WTC11 (cell line): ENCODE measurements around the gene PDCD1LG2.
A peak's percentile ranks its signal among the peaks of the same experiment; 100 is the strongest.

Source experiments
- KAT7 ChIP-seq: sonication (generic); formaldehyde crosslinking; IDR thresholded peaks from 2 replicates; pipeline ENCODE4 v1.8.1; 2023; ENCODE audit warnings: missing genetic modification reagents, mild to moderate bottlenecking, borderline replicate concordance
- ZNF263 ChIP-seq: sonication (generic); formaldehyde crosslinking; IDR thresholded peaks from 2 replicates; pipeline ENCODE4 v1.8.1; 2022; ENCODE audit warnings: low read depth, mild to moderate bottlenecking, moderate library complexity, missing genetic modification reagents
- TF ChIP-seq, protein P1 (sequence below): sonication (generic); formaldehyde crosslinking; IDR thresholded peaks from 2 replicates; pipeline ENCODE4 v1.8.1; 2023; ENCODE audit warnings: mild to moderate bottlenecking, missing genetic modification reagents, moderate library complexity
- TF ChIP-seq, protein P2 (sequence below): fragments of 200-600 bp; IDR thresholded peaks from 2 replicates; pipeline ENCODE4 v1.8.0; 2022; ENCODE audit warnings: antibody characterized with exemption
- TF ChIP-seq, protein P3 (sequence below): sonication (generic); formaldehyde crosslinking; IDR thresholded peaks from 2 replicates; pipeline ENCODE4 v1.8.1; 2022; ENCODE audit warnings: mild to moderate bottlenecking, moderate library complexity, missing genetic modification reagents
- TF ChIP-seq, protein P4 (sequence below): sonication (generic); formaldehyde crosslinking; IDR thresholded peaks from 2 replicates; pipeline ENCODE4 v1.8.0; 2022; ENCODE audit warnings: mild to moderate bottlenecking, missing genetic modification reagents

DNA sequence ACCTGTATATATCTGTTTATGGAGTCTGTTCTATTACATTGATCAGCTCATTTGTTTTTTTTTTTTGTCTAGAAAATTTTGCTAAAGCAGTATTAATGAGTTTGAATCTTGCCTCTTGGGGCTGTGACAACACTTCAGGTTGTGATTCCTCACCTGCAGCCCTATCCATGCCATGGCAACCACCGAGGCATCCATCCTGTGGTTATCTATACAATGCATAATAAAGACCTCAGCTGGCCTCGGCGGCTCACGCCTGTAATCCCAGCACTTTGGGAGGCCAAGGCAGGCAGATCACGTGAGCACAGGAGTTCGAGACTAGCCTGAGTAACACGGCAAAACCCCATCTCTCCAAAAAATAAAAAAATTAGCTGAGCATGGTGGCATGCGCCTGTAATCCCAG is 28.1 kb upstream of the PDCD1LG2 start:
- TF ChIP-seq, protein P1, sequence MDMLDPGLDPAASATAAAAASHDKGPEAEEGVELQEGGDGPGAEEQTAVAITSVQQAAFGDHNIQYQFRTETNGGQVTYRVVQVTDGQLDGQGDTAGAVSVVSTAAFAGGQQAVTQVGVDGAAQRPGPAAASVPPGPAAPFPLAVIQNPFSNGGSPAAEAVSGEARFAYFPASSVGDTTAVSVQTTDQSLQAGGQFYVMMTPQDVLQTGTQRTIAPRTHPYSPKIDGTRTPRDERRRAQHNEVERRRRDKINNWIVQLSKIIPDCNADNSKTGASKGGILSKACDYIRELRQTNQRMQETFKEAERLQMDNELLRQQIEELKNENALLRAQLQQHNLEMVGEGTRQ: peak; percentile 74
- TF ChIP-seq, protein P2, sequence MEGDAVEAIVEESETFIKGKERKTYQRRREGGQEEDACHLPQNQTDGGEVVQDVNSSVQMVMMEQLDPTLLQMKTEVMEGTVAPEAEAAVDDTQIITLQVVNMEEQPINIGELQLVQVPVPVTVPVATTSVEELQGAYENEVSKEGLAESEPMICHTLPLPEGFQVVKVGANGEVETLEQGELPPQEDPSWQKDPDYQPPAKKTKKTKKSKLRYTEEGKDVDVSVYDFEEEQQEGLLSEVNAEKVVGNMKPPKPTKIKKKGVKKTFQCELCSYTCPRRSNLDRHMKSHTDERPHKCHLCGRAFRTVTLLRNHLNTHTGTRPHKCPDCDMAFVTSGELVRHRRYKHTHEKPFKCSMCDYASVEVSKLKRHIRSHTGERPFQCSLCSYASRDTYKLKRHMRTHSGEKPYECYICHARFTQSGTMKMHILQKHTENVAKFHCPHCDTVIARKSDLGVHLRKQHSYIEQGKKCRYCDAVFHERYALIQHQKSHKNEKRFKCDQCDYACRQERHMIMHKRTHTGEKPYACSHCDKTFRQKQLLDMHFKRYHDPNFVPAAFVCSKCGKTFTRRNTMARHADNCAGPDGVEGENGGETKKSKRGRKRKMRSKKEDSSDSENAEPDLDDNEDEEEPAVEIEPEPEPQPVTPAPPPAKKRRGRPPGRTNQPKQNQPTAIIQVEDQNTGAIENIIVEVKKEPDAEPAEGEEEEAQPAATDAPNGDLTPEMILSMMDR: no peak
- no peak for TF ChIP-seq KAT7
- TF ChIP-seq, protein P3, sequence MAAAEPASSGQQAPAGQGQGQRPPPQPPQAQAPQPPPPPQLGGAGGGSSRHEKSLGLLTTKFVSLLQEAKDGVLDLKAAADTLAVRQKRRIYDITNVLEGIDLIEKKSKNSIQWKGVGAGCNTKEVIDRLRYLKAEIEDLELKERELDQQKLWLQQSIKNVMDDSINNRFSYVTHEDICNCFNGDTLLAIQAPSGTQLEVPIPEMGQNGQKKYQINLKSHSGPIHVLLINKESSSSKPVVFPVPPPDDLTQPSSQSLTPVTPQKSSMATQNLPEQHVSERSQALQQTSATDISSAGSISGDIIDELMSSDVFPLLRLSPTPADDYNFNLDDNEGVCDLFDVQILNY (CRISPR knock-in tag): no peak
- TF ChIP-seq, protein P4, sequence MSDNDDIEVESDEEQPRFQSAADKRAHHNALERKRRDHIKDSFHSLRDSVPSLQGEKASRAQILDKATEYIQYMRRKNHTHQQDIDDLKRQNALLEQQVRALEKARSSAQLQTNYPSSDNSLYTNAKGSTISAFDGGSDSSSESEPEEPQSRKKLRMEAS (CRISPR knock-in tag): no peak
- TF ChIP-seq ZNF263 (CRISPR knock-in tag): no peak
